ENCODE measurements around the gene GFI1B. TPM values are rescaled to one million over a fixed set of nuclear protein-coding genes. Genes with fewer than 3 reads are reported as not detected.
A peak's percentile ranks its signal among the peaks of the same experiment; 100 is the strongest.

Gene GFI1B
- total and polyA plus RNA-seq, 2 of the 13 experiments (the other 11 are each of a cell fraction or from before 2014, with no cell fraction given) = 0.15 to 0.51 TPM

GRCh38 chr9:133030317-133031129 is 52.0 kb downstream of the GFI1B start, which contains the start of gene GTF3C5 (continued):
- TF ChIP-seq ZNF282 (IDR thresholded peaks at IDR 0.05; ENCODE audit: partially characterized antibody) (no peak), ZNF607 (CRISPR knock-in tag; IDR thresholded peaks at IDR 0.05; ENCODE audit: borderline replicate concordance) (peak; percentile 34; the same call in 1 of the 2 replicates), CCDC6 (CRISPR knock-in tag; IDR thresholded peaks at IDR 0.05) (peak; percentile 4; the same call in 1 of the 2 replicates), ZSCAN31 (CRISPR knock-in tag; IDR thresholded peaks at IDR 0.05; ENCODE audit: low read depth) (peak; percentile 84; the same call in 1 of the 2 replicates), KDM2A (CRISPR knock-in tag; IDR thresholded peaks at IDR 0.05; ENCODE audit: borderline replicate concordance, low read depth) (peak; percentile 76; the same call in 1 of the 2 replicates), IRF1 (CRISPR knock-in tag; IDR thresholded peaks at IDR 0.05; ENCODE audit: low read depth) (no peak), KDM5A (IDR thresholded peaks at IDR 0.05; ENCODE audit: borderline replicate concordance, low read length) (peak; percentile 100), TOE1 (CRISPR knock-in tag; IDR thresholded peaks at IDR 0.05) (no peak), ZNF33B (CRISPR knock-in tag; IDR thresholded peaks at IDR 0.05) (peak; percentile 82), ZNF766 (CRISPR knock-in tag; IDR thresholded peaks at IDR 0.05; ENCODE audit: borderline replicate concordance) (no peak), ZNF441 (CRISPR knock-in tag; IDR thresholded peaks at IDR 0.05; ENCODE audit: borderline replicate concordance) (no peak), JARID2 (CRISPR knock-in tag; IDR thresholded peaks at IDR 0.05; ENCODE audit: insufficient replicate concordance) (no peak), PHB2 (IDR thresholded peaks at IDR 0.05; ENCODE audit: partially characterized antibody) (no peak), ZNF121 (CRISPR knock-in tag; IDR thresholded peaks at IDR 0.05) (0 out of 2 replicates have a peak, but pooled peaks have one; percentile 19), ZNF276 (CRISPR knock-in tag; IDR thresholded peaks at IDR 0.05; ENCODE audit: low read depth) (no peak)
- TF ChIP-seq, protein P1, sequence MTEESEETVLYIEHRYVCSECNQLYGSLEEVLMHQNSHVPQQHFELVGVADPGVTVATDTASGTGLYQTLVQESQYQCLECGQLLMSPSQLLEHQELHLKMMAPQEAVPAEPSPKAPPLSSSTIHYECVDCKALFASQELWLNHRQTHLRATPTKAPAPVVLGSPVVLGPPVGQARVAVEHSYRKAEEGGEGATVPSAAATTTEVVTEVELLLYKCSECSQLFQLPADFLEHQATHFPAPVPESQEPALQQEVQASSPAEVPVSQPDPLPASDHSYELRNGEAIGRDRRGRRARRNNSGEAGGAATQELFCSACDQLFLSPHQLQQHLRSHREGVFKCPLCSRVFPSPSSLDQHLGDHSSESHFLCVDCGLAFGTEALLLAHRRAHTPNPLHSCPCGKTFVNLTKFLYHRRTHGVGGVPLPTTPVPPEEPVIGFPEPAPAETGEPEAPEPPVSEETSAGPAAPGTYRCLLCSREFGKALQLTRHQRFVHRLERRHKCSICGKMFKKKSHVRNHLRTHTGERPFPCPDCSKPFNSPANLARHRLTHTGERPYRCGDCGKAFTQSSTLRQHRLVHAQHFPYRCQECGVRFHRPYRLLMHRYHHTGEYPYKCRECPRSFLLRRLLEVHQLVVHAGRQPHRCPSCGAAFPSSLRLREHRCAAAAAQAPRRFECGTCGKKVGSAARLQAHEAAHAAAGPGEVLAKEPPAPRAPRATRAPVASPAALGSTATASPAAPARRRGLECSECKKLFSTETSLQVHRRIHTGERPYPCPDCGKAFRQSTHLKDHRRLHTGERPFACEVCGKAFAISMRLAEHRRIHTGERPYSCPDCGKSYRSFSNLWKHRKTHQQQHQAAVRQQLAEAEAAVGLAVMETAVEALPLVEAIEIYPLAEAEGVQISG (CRISPR knock-in tag; IDR thresholded peaks at IDR 0.05) = peak; percentile 88
- TF ChIP-seq, protein P2, sequence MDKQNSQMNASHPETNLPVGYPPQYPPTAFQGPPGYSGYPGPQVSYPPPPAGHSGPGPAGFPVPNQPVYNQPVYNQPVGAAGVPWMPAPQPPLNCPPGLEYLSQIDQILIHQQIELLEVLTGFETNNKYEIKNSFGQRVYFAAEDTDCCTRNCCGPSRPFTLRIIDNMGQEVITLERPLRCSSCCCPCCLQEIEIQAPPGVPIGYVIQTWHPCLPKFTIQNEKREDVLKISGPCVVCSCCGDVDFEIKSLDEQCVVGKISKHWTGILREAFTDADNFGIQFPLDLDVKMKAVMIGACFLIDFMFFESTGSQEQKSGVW (CRISPR knock-in tag; IDR thresholded peaks at IDR 0.05; ENCODE audit: borderline replicate concordance) = no peak
- TF ChIP-seq, protein P3, sequence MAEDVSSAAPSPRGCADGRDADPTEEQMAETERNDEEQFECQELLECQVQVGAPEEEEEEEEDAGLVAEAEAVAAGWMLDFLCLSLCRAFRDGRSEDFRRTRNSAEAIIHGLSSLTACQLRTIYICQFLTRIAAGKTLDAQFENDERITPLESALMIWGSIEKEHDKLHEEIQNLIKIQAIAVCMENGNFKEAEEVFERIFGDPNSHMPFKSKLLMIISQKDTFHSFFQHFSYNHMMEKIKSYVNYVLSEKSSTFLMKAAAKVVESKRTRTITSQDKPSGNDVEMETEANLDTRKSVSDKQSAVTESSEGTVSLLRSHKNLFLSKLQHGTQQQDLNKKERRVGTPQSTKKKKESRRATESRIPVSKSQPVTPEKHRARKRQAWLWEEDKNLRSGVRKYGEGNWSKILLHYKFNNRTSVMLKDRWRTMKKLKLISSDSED (CRISPR knock-in tag; IDR thresholded peaks at IDR 0.05) = no peak
- TF ChIP-seq, protein P4, sequence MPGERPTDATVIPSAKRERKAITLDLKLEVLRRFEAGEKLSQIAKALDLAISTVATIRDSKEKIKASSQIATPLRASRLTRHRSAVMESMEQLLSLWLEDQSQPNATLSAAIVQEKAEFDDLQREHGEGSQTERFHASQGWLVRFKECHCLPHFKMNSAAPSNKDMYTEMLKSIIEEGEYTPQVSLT (CRISPR knock-in tag; IDR thresholded peaks at IDR 0.05; ENCODE audit: borderline replicate concordance, low read depth) = no peak

All from HepG2 (cell line).